H1 (cell line): ENCODE results near the gene GPR35. TPM values are rescaled to one million over a fixed set of nuclear protein-coding genes. Genes with fewer than 3 reads are reported as not detected.

ENCODE experiments used
- BACH1 ChIP-seq: IDR thresholded peaks from 2 replicates; pipeline ENCODE4 v1.6.1; 2012; ENCODE audit warnings: low read length, improper control_type of control experiment
- CHD7 ChIP-seq: fragments of 300-600 bp; sonication (generic); IDR thresholded peaks from 2 replicates; pipeline ENCODE4 v1.7.1; 2012; ENCODE audit warnings: low read length, moderate library complexity, mild to moderate bottlenecking, inconsistent platforms; ENCODE audit not compliant: insufficient replicate concordance
- EGR1 ChIP-seq: IDR thresholded peaks from 2 replicates; pipeline ENCODE4 v1.6.1; 2011; ENCODE audit warnings: low read depth, low read length, borderline replicate concordance
- GTF2F1 ChIP-seq: IDR thresholded peaks from 2 replicates; pipeline ENCODE4 v1.6.1; 2012; ENCODE audit warnings: low read depth, low read length, improper control_type of control experiment, borderline replicate concordance
- KDM5A ChIP-seq: fragments of 200-600 bp; IDR thresholded peaks from 2 replicates; pipeline ENCODE4 v1.7.1; 2012; ENCODE audit warnings: mild to moderate bottlenecking, low read length, inconsistent platforms, mixed read lengths
- MAX ChIP-seq: IDR thresholded peaks from 2 replicates; pipeline ENCODE4 v1.6.1; 2012; ENCODE audit warnings: inconsistent platforms
- TCF12 ChIP-seq: IDR thresholded peaks from 2 replicates; pipeline ENCODE4 v1.6.1; 2011; ENCODE audit warnings: low read depth, mild to moderate bottlenecking, low read length
- polyA plus RNA-seq, 7 experiments: library from polyadenylated mRNA; depleted of rRNA in 3 of 7; stranded (reverse) in 5 of 7; unstranded in 2 of 7; fragments of >200 nt in 5 of 7; fragments of 200-250 nt in 2 of 7; gene quantifications; 1 replicate in 5 of 7; 2 replicates in 1 of 7; 4 replicates in 1 of 7; pipeline versions ENCODE4 v1.2.1 to v1.2.3, GENCODE V29; 2011 to 2013; ENCODE audit warnings: missing spikeins in 2 of 7, mixed read lengths in 2 of 7
- total RNA-seq: library from RNA; stranded (reverse); fragmentation: NEBNext Ultra II Directional; extraction: Animal tissue kit (Norgen Biotek cat#: 25700); gene quantifications from 2 replicates; pipeline ENCODE4 v1.2.1, GENCODE V29; 2021

GPR35 gene
- total and polyA plus RNA-seq, 2 of the 8 experiments (the other 6 are each of a cell fraction or from before 2014, with no cell fraction given) = 0.47 TPM; not detected in 1

GRCh38 chr2:240639566-240639965 is 14.3 kb downstream of the GPR35 start (continued):
- TF ChIP-seq MAX = no peak
- TF ChIP-seq TCF12 = no peak
- no peak for TF ChIP-seq BACH1
- no peak for TF ChIP-seq GTF2F1
- no peak for TF ChIP-seq CHD7
- no peak for TF ChIP-seq EGR1
- no peak for TF ChIP-seq KDM5A
